K562 (cell line): ENCODE data around the gene MRPL2. TPM values are rescaled to one million over a fixed set of nuclear protein-coding genes. Genes with fewer than 3 reads are reported as not detected.

Experiments
- EP400 ChIP-seq: fragments of 450-650 bp; IDR thresholded peaks from 2 replicates; pipeline ENCODE4 v1.6.1; 2017; ENCODE audit warnings: antibody characterized with exemption, mild to moderate bottlenecking, moderate library complexity
- ETS1 ChIP-seq: conservative IDR thresholded peaks from 2 replicates; pipeline ENCODE4 v1.6.1; 2011; ENCODE audit warnings: low read depth, mild to moderate bottlenecking, low read length; ENCODE audit not compliant: control insufficient read depth
- KLF1 ChIP-seq: fragments of 450-650 bp; IDR thresholded peaks from 2 replicates; pipeline ENCODE4 v1.6.1; 2016; ENCODE audit warnings: missing genetic modification characterization, missing compliant biosample characterization
- LEF1 ChIP-seq: fragments of 450-650 bp; IDR thresholded peaks from 2 replicates; pipeline ENCODE4 v1.6.1; 2016; ENCODE audit warnings: mild to moderate bottlenecking
- PBX2 ChIP-seq, 2 experiments: IDR thresholded peaks in 1 of 2; conservative IDR thresholded peaks in 1 of 2; 2 replicates each; pipeline ENCODE4 v1.6.1; 2016; ENCODE audit warnings: low read depth in 2 of 2, mild to moderate bottlenecking in 1 of 2, missing compliant biosample characterization in 1 of 2, missing genetic modification characterization in 1 of 2, moderate library complexity in 1 of 2
- PHB ChIP-seq: fragments of 250-450 bp; sonication (Bioruptor Pico); IDR thresholded peaks from 2 replicates; pipeline ENCODE4 v1.5.0; 2021
- PHF20 ChIP-seq: fragments of 450-650 bp; IDR thresholded peaks from 2 replicates; pipeline ENCODE4 v1.6.1; 2018; ENCODE audit not compliant: partially characterized antibody
- PML ChIP-seq: IDR thresholded peaks from 2 replicates; pipeline ENCODE4 v1.6.1; 2012; ENCODE audit warnings: low read length, inconsistent platforms
- PTBP1 ChIP-seq: fragments of 200-400 bp; formaldehyde crosslinking; IDR thresholded peaks from 2 replicates; pipeline ENCODE4 v1.6.1; 2017; ENCODE audit warnings: low read depth, low read length
- SOX6 ChIP-seq: fragments of 450-650 bp; IDR thresholded peaks from 2 replicates; pipeline ENCODE4 v1.6.1; 2014; ENCODE audit warnings: mild to moderate bottlenecking
- SRF ChIP-seq, 2 experiments: fragments of 250-450, 450-650 bp in 1 of 2; sonication (Bioruptor Pico) in 1 of 2; sonication (generic) in 1 of 2; formaldehyde crosslinking; IDR thresholded peaks; 2 replicates each; pipeline versions ENCODE4 v1.5.0 to v1.5.1; 2020 to 2022; ENCODE audit warnings: mild to moderate bottlenecking in 1 of 2, missing genetic modification reagents in 1 of 2
- TCFL5 ChIP-seq: fragments of 250-450 bp; sonication (Bioruptor Pico); conservative IDR thresholded peaks from 2 replicates; pipeline ENCODE4 v1.6.1; 2021; ENCODE audit warnings: mild to moderate bottlenecking, moderate library complexity, matching md5 sums
- U2AF2 ChIP-seq: fragments of 200-400 bp; formaldehyde crosslinking; optimal IDR thresholded peaks from 2 replicates; pipeline ENCODE3; 2017; ENCODE audit warnings: low read depth, mild to moderate bottlenecking, low read length
- XRCC4 ChIP-seq: IDR thresholded peaks from one replicate; pipeline ENCODE4 v1.6.1; 2011; ENCODE audit not compliant: insufficient read depth, insufficient read length; ENCODE audit errors: extremely low read depth
- ZFP1 ChIP-seq: fragments of 450-650 bp; formaldehyde crosslinking; IDR thresholded peaks from 2 replicates; pipeline ENCODE4 v1.4.0; 2020; ENCODE audit warnings: mild to moderate bottlenecking, mixed read lengths
- ZNF121 ChIP-seq: sonication (generic); formaldehyde crosslinking; conservative IDR thresholded peaks from 2 replicates; pipeline ENCODE4 v1.8.0; 2022; ENCODE audit warnings: missing genetic modification reagents
- ZNF274 ChIP-seq: IDR thresholded peaks from 2 replicates; pipeline ENCODE4 v1.6.1; 2011; ENCODE audit warnings: low read depth, mild to moderate bottlenecking, low read length, moderate library complexity, borderline replicate concordance
- ZNF316 ChIP-seq: fragments of 450-650 bp; IDR thresholded peaks from 2 replicates; pipeline ENCODE4 v1.6.1; 2016
- ZNF398 ChIP-seq: fragments of 250-450 bp; sonication (Bioruptor Pico); IDR thresholded peaks from 2 replicates; pipeline ENCODE4 v1.8.0; 2021; ENCODE audit warnings: moderate library complexity, mild to moderate bottlenecking, inconsistent platforms
- ZNF551 ChIP-seq: fragments of 250-450 bp; sonication (Bioruptor Pico); IDR thresholded peaks from 2 replicates; pipeline ENCODE4 v1.5.0; 2021; ENCODE audit warnings: mild to moderate bottlenecking, moderate library complexity
- ZNF695 ChIP-seq: fragments of 450-650 bp; formaldehyde crosslinking; IDR thresholded peaks from 2 replicates; pipeline ENCODE4 v1.4.0; 2020; ENCODE audit warnings: mild to moderate bottlenecking, moderate library complexity
- ZNF76 ChIP-seq: fragments of 250-450 bp; sonication (Bioruptor Pico); IDR thresholded peaks from 2 replicates; pipeline ENCODE4 v1.4.0; 2020; ENCODE audit warnings: mild to moderate bottlenecking, moderate library complexity, borderline replicate concordance
- polyA plus RNA-seq, 8 experiments: library from polyadenylated mRNA; depleted of rRNA in 4 of 8; stranded (reverse) in 5 of 8; unstranded in 3 of 8; fragments of >200 nt; fragmentation: Nextera tagmentation in 2 of 8; fragmentation: Illumina TruSeq in 1 of 8; extraction: Ambion mirVana in 2 of 8; extraction: Trizol in 1 of 8; gene quantifications; 2 replicates each; pipeline versions ENCODE4 v1.2.1 to v1.2.3, GENCODE V29; 2011 to 2014; ENCODE audit warnings: inconsistent platforms in 1 of 8, missing spikeins in 1 of 8
- total RNA-seq, 7 experiments: library from RNA; depleted of rRNA in 6 of 7; stranded (reverse); fragments of >200 nt in 6 of 7; fragmentation: Illumina TruSeq in 2 of 7; extraction: Trizol in 2 of 7; gene quantifications; 2 replicates each; pipeline versions ENCODE4 v1.2.1 to v1.2.3, GENCODE V29; 2011 to 2021; ENCODE audit warnings: low replicate concordance in 1 of 7

Gene MRPL2
- total and polyA plus RNA-seq, 9 of the 15 experiments (the other 6 are each of a cell fraction or from before 2014, with no cell fraction given) = 63.1 to 262 (median 121) TPM

GRCh38 chr6:43013843-43014433 lies 45.3 kb downstream of the MRPL2 start, which contains the start of the genes KLHDC3 and MEA1 (continued):
- TF ChIP-seq PHF20 (peak; percentile 24), ZNF551 (CRISPR knock-in tag) (no peak), EP400 (peak; percentile 90), LEF1 (peak; percentile 67), XRCC4 (no peak), TCFL5 (CRISPR knock-in tag) (no peak), ZNF274 (no peak), KLF1 (tag) (no peak), SRF (CRISPR knock-in tag; IDR thresholded peaks at IDR 0.05) (peak in 1 of 2 experiments; percentile 58; a peak in 1 of 4 replicates), PBX2 (CRISPR knock-in tag; IDR thresholded peaks at IDR 0.05; ENCODE audit: low read depth) (peak; percentile 95), PBX2 (tag; conservative IDR thresholded peaks at IDR 0.05; ENCODE audit: low read depth) (peak; percentile 98), PTBP1 (no peak), ETS1 (peak; percentile 95), PHB (CRISPR knock-in tag) (no peak), U2AF2 (no peak), ZNF76 (CRISPR knock-in tag) (no peak), ZNF398 (CRISPR knock-in tag) (no peak), ZNF121 (CRISPR knock-in tag) (no peak), ZNF316 (peak; percentile 36; the same call in 1 of the 2 replicates), SOX6 (no peak), ZFP1 (no peak), ZNF695 (no peak), PML (no peak)
